ENCODE results near the gene ZG16. TPM values are rescaled to one million over a fixed set of nuclear protein-coding genes. Genes with fewer than 3 reads are reported as not detected.
"Not testable (repeated sequence)": the region's sequence is repeated elsewhere in the genome, so short reads cannot be mapped to it uniquely, and the experiment has no call there.

The ZG16 gene
- total RNA-seq, 3 donors from 2014 or later = 196 to 671 (median 551) TPM

- peak; percentile 11 for ATAC-seq
- no peak for TF ChIP-seq CTCF (IDR thresholded peaks at IDR 0.05)
- Histone ChIP-seq H3K36me3 (ENCODE audit: low read depth) (no peaks in the 10 kb centered on the region), H3K4me3 (no peak overlapping the region), H3K4me1 (ENCODE audit: low read depth) (peaks cover 8% of the 10 kb centered on the region), H3K9me3 (no peaks in the 10 kb centered on the region)
- DNase-seq = no peak
- intact Hi-C loops (cut with DNase I, micrococcal nuclease) = no loop called here
These were observed 20.0 kb upstream of the ZG16 start for GRCh38 chr16:29757950-29758466.

- Histone ChIP-seq H3K9me3 (no peaks in the 10 kb centered on the region), H3K4me1 (ENCODE audit: low read depth) (peaks cover 24% of the 10 kb centered on the region), H3K36me3 (ENCODE audit: low read depth) (no peaks in the 10 kb centered on the region), H3K4me3 (no peak overlapping the region)
- intact Hi-C loops (cut with DNase I, micrococcal nuclease) = no loop called here
- peak; percentile 39 for ATAC-seq
- TF ChIP-seq CTCF (IDR thresholded peaks at IDR 0.05) = no peak
- peak in 2 of 3 donors; percentile 40 to 56 for DNase-seq
These were observed 17.3 kb upstream of the ZG16 start for GRCh38 chr16:29760567-29761279.

GRCh38 chr16:29761280-29761651, 16.8 kb upstream of the ZG16 start:
- intact Hi-C loops (cut with DNase I, micrococcal nuclease); H3K4me3 ChIP-seq; H3K36me3 ChIP-seq (ENCODE audit: low read depth); H3K9me3 ChIP-seq: not testable (repeated sequence)
- ATAC-seq (peak; percentile 24), DNase-seq (peak in 1 of 3 donors; percentile 47)
- peaks cover 27% of the 10 kb centered on the region for H3K4me1 ChIP-seq (ENCODE audit: low read depth)

GRCh38 chr16:29761882-29762281, 16.2 kb upstream of the ZG16 start:
- DNase-seq = peak in 1 of 3 donors; percentile 23
- intact Hi-C loops (cut with DNase I, micrococcal nuclease) = no loop called here
- Histone ChIP-seq H3K4me3 (no peak overlapping the region), H3K9me3 (no peaks in the 10 kb centered on the region), H3K36me3 (ENCODE audit: low read depth) (no peaks in the 10 kb centered on the region), H3K4me1 (ENCODE audit: low read depth) (peaks cover 27% of the 10 kb centered on the region)
- TF ChIP-seq CTCF (IDR thresholded peaks at IDR 0.05) = no peak
- no peak for ATAC-seq

- intact Hi-C loops (cut with DNase I, micrococcal nuclease) = no loop called here
- no peak for TF ChIP-seq CTCF (IDR thresholded peaks at IDR 0.05)
- peak in 1 of 3 donors; percentile 22 for DNase-seq
- Histone ChIP-seq H3K4me1 (ENCODE audit: low read depth) (peaks cover 25% of the 10 kb centered on the region), H3K4me3 (no peak overlapping the region), H3K36me3 (ENCODE audit: low read depth) (no peaks in the 10 kb centered on the region), H3K9me3 (no peaks in the 10 kb centered on the region)
- ATAC-seq = no peak
These were observed 14.7 kb upstream of the ZG16 start for GRCh38 chr16:29763326-29763725.

GRCh38 chr16:29765167-29766032, 12.7 kb upstream of the ZG16 start:
- Histone ChIP-seq H3K36me3 (ENCODE audit: low read depth) (no peaks in the 10 kb centered on the region), H3K9me3 (no peaks in the 10 kb centered on the region), H3K4me3 (no peak overlapping the region), H3K4me1 (ENCODE audit: low read depth) (peaks cover 31% of the 10 kb centered on the region)
- intact Hi-C loops (cut with DNase I, micrococcal nuclease) = no loop called here
- TF ChIP-seq CTCF (IDR thresholded peaks at IDR 0.05) = no peak
- peak; percentile 63 to 81 (median 73) for DNase-seq
- peak; percentile 93 for ATAC-seq
